NCI-H2107 (cell line): ENCODE measurements around the gene GPR55.

ENCODE experiments used
- DNase-seq: peaks from one replicate; lab custom pipeline; 2025; lab: John Stamatoyannopoulos, UW

The GPR55 gene

GRCh38 chr2:230900336-230900995 lies 24.6 kb downstream of the GPR55 start:
- DNase-seq: no peak

GRCh38 chr2:230899786-230900185 lies 25.3 kb downstream of the GPR55 start:
- no peak for DNase-seq

- no peak for DNase-seq
Measured at GRCh38 chr2:230899287-230899686, 25.8 kb downstream of the GPR55 start.

- DNase-seq: no peak
Measured at GRCh38 chr2:230898713-230899091, 26.3 kb downstream of the GPR55 start.

GRCh38 chr2:230898016-230898712 lies 26.9 kb downstream of the GPR55 start:
- no peak for DNase-seq

GRCh38 chr2:230896346-230897115 lies 28.5 kb downstream of the GPR55 start:
- no peak for DNase-seq

GRCh38 chr2:230895536-230896345 lies 29.3 kb downstream of the GPR55 start:
- DNase-seq: no peak

- DNase-seq: no peak
Measured at GRCh38 chr2:230893841-230894781, 30.9 kb downstream of the GPR55 start.

- no peak for DNase-seq
Measured at GRCh38 chr2:230893338-230893737, 31.7 kb downstream of the GPR55 start.

GRCh38 chr2:230891509-230891908 lies 33.5 kb downstream of the GPR55 start:
- DNase-seq: no peak

- DNase-seq: no peak
Measured at GRCh38 chr2:230891064-230891463, 34.0 kb downstream of the GPR55 start.

GRCh38 chr2:230890646-230891045 lies 34.4 kb downstream of the GPR55 start:
- DNase-seq: no peak

GRCh38 chr2:230889911-230890601 lies 35.0 kb downstream of the GPR55 start:
- DNase-seq: no peak

- no peak for DNase-seq
Measured at GRCh38 chr2:230888824-230889400, 36.1 kb downstream of the GPR55 start.

- DNase-seq: no peak
Measured at GRCh38 chr2:230887342-230887741, 37.7 kb downstream of the GPR55 start.

GRCh38 chr2:230886671-230887071 lies 38.4 kb downstream of the GPR55 start:
- DNase-seq: no peak

- no peak for DNase-seq
Measured at GRCh38 chr2:230886206-230886605, 38.8 kb downstream of the GPR55 start.

GRCh38 chr2:230885463-230886130 lies 39.4 kb downstream of the GPR55 start:
- no peak for DNase-seq

GRCh38 chr2:230881840-230882239 lies 43.2 kb downstream of the GPR55 start:
- DNase-seq: no peak

- no peak for DNase-seq
Measured at GRCh38 chr2:230879891-230880290, 45.2 kb downstream of the GPR55 start.
